ENCODE measurements around the gene CEPT1.
"Not testable (repeated sequence)": the region's sequence is repeated elsewhere in the genome, so short reads cannot be mapped to it uniquely, and the experiment has no call there.

Gene CEPT1

DNA sequence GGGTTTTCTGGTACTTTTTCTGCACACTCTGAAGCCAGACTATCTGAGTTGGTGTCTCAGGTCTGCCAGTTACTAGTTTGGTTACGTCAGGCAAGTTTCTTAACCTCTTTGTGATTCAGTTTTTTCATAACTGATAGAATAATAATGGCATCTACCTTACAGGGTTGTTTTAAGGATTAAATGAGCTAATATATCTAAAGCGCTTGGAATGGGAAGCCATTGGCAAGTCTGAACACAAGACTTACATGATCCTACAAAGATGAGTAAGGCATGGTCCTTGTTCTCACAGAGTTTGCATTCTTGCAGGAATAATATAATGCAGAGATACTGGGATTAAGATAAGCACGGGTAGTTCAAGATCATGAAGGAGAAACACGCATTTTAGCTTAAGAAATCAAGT lies 69.6 kb downstream of the CEPT1 start:
- DNase-seq (ENCODE audit: low read depth in 2 of 2) = no peak

- DNase-seq (ENCODE audit: low read depth in 2 of 2) = no peak
Measured at GRCh38 chr1:111211921-111212320, 71.9 kb downstream of the CEPT1 start.

GRCh38 chr1:111212634-111213335 lies 72.8 kb downstream of the CEPT1 start:
- no peak for DNase-seq (ENCODE audit: low read depth in 2 of 2)

GRCh38 chr1:111213412-111213811 lies 73.4 kb downstream of the CEPT1 start:
- DNase-seq (ENCODE audit: low read depth in 2 of 2) = no peak

- DNase-seq (ENCODE audit: low read depth in 2 of 2) = no peak
Measured at GRCh38 chr1:111214074-111214801, 74.2 kb downstream of the CEPT1 start.

GRCh38 chr1:111214884-111215283 lies 74.9 kb downstream of the CEPT1 start:
- peak; percentile 75 to 80 for DNase-seq (ENCODE audit: low read depth in 2 of 2)

DNA sequence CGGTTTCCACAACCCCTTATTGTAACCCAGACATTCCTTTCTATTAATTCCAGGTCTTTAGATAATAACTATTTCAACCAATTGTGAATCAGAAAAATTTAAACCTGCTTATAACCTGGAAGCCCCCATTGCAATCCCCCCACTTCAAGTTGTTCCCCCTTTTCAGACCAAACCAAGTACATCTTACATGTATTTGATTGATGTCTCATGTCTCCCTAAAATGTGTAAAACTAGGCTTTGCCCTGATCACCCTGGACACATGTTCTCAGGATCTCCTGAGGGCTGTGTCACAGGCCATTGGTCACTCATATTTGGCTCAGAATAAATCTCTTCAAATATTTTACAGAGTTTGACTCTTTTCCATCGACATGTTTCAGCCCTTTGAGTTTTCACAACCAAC lies 75.3 kb downstream of the CEPT1 start:
- not testable (repeated sequence) for DNase-seq (ENCODE audit: low read depth in 2 of 2)

GRCh38 chr1:111216751-111217150 lies 76.7 kb downstream of the CEPT1 start:
- no peak for DNase-seq (ENCODE audit: low read depth in 2 of 2)

- DNase-seq (ENCODE audit: low read depth in 2 of 2) = no peak
Measured at GRCh38 chr1:111217183-111217910, 77.3 kb downstream of the CEPT1 start.

- DNase-seq (ENCODE audit: low read depth in 2 of 2) = no peak
Measured at GRCh38 chr1:111218701-111219556, 78.9 kb downstream of the CEPT1 start.

- peak in 1 of 2 donors; percentile 27 for DNase-seq (ENCODE audit: low read depth in 2 of 2)
Measured at GRCh38 chr1:111219557-111220286, 79.7 kb downstream of the CEPT1 start.

DNA sequence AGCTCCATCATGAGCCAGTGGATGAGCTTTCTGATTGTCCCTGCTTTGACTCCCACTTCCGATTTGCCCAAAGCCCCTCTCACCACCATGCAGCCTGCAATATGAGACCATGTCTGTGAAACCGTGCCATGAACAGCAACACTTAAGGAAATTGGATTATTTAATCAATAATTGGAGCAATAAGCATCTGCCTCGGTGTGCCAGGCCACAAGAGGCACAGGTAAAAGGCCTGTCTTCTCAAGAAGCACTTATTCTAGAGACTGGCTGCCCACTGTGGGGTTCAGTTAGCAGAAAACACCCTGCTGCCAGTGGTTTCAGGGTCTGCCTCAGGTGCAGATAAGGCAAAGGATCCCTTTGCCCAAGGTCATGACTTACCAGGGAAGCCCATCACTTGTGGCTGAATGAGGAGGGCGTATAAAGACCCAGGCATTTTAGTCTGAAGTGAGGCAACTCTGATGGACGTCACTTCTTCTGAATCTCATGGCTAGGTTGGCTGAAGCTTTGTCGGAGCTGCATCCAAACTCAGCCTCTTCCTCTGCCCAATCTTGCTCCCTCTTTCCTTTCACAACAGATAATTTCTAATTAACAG lies 80.4 kb downstream of the CEPT1 start:
- DNase-seq (ENCODE audit: low read depth in 2 of 2) = no peak

DNA sequence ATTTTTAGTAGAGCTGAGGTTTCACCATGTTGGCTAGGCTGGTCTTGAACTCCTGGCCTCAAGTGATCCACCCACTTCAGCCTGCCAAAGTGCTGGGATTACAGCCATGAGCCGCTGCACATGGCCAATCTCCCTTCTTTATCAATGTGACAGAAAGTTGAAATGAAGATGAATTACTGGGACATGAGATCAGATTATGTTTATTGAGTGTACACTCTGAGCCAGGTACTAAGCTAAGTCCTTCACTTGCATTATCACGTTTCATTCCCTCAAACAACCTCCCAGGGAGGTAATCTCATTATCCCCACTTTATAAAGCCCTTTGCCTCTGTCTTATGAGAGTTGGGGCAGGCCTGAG lies 81.2 kb downstream of the CEPT1 start:
- DNase-seq (ENCODE audit: low read depth in 2 of 2) = no peak

GRCh38 chr1:111221633-111222291 lies 81.7 kb downstream of the CEPT1 start:
- DNase-seq (ENCODE audit: low read depth in 2 of 2) = peak in 1 of 2 donors; percentile 18

GRCh38 chr1:111222308-111223125 lies 82.5 kb downstream of the CEPT1 start:
- DNase-seq (ENCODE audit: low read depth in 2 of 2) = peak; percentile 57 to 59

DNA sequence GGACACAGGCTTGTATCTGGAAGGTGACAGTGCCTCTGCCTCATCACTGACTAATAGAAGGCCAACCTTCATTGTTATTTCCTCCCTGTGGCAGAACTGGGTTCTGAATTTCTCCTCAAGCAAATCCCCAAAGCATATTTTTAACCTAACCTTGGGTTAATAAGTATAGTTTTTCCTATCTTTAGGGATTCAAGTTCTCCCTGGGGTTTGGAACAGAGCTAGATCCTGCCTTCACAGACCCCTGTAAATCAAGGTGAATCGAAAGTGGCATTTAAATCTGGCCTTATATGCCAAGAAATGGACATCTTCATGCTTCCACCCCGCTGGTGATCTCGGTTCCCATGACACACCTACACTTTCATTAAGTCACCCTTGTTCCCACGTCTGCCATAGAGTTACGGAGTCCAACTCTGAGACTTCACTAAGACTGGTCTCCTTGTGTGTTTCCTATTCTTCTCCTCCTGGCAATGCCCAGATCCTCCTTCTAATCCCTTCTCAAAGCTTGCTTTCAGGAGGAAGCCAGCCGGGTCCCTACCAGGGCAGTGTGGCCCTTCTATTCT lies 83.2 kb downstream of the CEPT1 start:
- DNase-seq (ENCODE audit: low read depth in 2 of 2) = no peak

DNA sequence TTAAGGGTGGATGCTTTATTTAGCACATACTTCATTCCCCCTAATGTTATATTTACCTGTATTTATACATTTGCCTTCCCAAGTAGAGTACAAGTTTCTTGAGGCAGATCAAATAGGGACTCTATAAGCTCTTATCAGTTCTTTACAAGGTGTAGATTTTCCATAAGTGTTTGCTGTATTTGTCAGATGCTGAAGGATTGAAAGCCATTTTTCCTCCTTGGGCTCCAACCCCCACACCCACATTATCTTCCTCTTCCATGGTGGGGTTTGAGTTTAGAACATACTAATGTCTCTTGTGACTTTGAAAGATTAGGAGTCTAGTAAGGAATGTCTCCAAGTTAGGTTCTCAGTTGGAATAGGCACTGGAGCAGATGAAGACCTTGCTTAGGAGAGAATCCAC lies 85.1 kb downstream of the CEPT1 start:
- no peak for DNase-seq (ENCODE audit: low read depth in 2 of 2)

- DNase-seq (ENCODE audit: low read depth in 2 of 2) = no peak
Measured at GRCh38 chr1:111225717-111226400, 85.8 kb downstream of the CEPT1 start.
